Activated CD8-positive, alpha-beta T cell treated with anti-CD3 and anti-CD28 coated beads, Interleukin-2, amount 10 ng/mL, durations not matched to agents 7 days and 5 days (primary cell): ENCODE data around the gene RPAP2. TPM values are rescaled to one million over a fixed set of nuclear protein-coding genes. Genes with fewer than 3 reads are reported as not detected.
A peak's percentile ranks its signal among the peaks of the same experiment; 100 is the strongest.
"Not testable (repeated sequence)": the region's sequence is repeated elsewhere in the genome, so short reads cannot be mapped to it uniquely, and the experiment has no call there.

Experiments
- ATAC-seq: fragments of 150-1000 bp; cut with Tn5 transposase; one replicate; pipeline ENCODE4 v1.10.0; 2021; ENCODE audit warnings: moderate library complexity
- CTCF ChIA-PET: fragments of 350-600 bp; sonication (Branson Sonifier 250); formaldehyde crosslinking; loops from one replicate; lab custom pipeline; 2021; ENCODE audit warnings: antibody characterized with exemption; lab: Charles Lee
- POLR2A ChIA-PET: fragments of 350-600 bp; sonication (Branson Sonifier 250); formaldehyde crosslinking; loops from one replicate; lab custom pipeline; 2021; ENCODE audit warnings: antibody characterized with exemption; lab: Charles Lee
- DNase-seq: peaks from one replicate; pipeline ENCODE4 v3.0.0-alpha.2; 2020
- H3K27ac Mint-ChIP-seq: one replicate; pipeline ENCODE4 v1.8.0; 2021; ENCODE audit warnings: mild to moderate bottlenecking, mixed read lengths
- H3K27me3 Mint-ChIP-seq: one replicate; pipeline ENCODE4 v1.8.0; 2021; ENCODE audit warnings: low read depth, mixed read lengths
- H3K36me3 Mint-ChIP-seq: one replicate; pipeline ENCODE4 v1.8.0; 2021; ENCODE audit warnings: low read depth, mixed read lengths
- H3K4me1 Mint-ChIP-seq: one replicate; pipeline ENCODE4 v1.8.0; 2021; ENCODE audit warnings: low read depth, mixed read lengths
- H3K4me3 Mint-ChIP-seq: one replicate; pipeline ENCODE4 v1.8.0; 2021; ENCODE audit warnings: mild to moderate bottlenecking, mixed read lengths
- H3K9me3 Mint-ChIP-seq: one replicate; pipeline ENCODE4 v1.8.0; 2022; ENCODE audit warnings: mixed read lengths; ENCODE audit not compliant: insufficient read depth
- total RNA-seq, 2 experiments: library from RNA; stranded (reverse); gene quantifications; one replicate each; pipeline ENCODE4 v1.2.3, GENCODE V29; 2021

Gene RPAP2
- 10 to 100 TPM; 32.9 to 36.2 TPM for total RNA-seq

DNA sequence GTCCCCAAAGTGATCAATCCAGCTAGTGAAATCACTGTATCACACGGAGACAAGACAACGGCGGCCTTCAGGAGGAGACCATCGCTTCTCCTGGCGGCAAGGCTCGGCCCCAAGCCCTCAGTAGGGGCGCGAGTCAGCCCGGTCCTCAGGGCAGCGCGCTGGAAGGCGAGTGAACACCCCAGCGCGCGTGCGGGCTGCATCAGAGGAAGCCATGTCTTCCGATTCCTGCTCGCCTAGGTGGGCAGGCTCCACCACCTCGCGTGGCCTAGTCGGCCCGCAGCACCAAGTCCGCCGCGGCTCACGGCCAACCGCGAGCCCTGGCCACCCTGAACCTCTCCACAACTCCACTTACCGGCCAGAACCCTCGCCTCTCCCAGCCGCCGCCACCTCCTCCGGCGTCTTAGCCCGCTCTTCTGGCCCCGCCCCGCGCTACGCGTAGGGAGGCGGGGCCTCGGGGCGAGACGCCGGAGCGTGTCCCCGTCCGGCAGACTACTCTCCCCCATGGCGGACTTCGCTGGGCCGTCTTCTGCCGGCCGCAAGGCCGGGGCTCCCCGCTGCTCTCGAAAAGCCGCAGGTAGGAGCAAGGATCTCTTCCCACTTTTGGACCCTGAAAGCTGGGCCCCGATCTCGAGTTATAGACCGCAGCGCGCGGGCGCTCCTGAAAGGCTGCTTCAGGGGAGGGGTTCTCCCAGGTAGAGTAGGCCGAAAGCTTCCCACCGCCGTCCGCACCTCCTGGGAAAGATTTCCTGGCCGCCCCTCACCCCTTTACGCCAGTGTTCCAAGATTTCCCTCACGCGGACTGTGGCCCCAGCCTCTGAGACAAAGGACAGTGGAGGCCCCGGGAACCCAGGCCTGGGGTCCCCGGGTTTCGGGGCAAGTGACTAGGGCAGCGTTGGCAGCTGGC is at the start of gene RPAP2, which contains the start of gene GLMN:
TSS of gene RPAP2 (plus strand) at position 487 of the 904 bp plus-strand sequence. CDS start at position 502, 15 bp downstream.
TSS of gene GLMN (minus strand) at position 415 of the 904 bp plus-strand sequence. CDS start 988 bp downstream, outside the sequence.
- Mint-ChIP-seq H3K4me3 (peak within 1 kb of the TSS; percentile 94), H3K27me3 (no peaks in the 10 kb centered on the region), H3K4me1 (peaks cover 40% of the 10 kb centered on the region)

DNA sequence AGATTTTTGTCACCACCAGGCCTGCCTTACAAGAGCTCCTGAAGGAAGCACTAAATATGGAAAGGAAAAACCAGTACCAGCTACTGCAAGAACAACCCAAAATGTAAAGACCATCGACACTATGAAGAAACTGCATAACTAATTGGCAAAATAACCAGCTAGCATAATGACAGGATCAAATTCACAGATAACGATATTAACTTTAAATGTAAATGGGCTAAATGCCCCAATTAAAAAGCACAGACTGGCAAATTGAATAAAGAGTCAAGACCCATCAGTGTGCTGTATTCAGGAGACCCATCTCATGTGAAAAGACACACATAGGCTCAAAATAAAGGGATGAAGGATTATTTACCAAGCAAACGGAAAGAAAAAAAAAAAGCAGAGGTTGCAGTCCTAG is 44.1 kb upstream of the RPAP2 start:
- H3K4me3 Mint-ChIP-seq, ATAC-seq, H3K27ac Mint-ChIP-seq, POLR2A ChIA-PET, H3K9me3 Mint-ChIP-seq, DNase-seq, H3K4me1 Mint-ChIP-seq, H3K27me3 Mint-ChIP-seq: not testable (repeated sequence)
- CTCF ChIA-PET: interaction anchor here (0.9 kb wide), 1 partner anchor 13 kb away, joined by 3 read pairs; no protein-coding TSS in a partner anchor
- H3K36me3 Mint-ChIP-seq: peaks cover 69% of the 10 kb centered on the region

More for the DNA sequence above, at the start of gene RPAP2, which contains the start of gene GLMN:
- ChIA-PET CTCF (interaction anchor here (0.8 to 2.3 kb wide), 11 partner anchors 8 to 533 kb away, joined by 3 to 7 read pairs (median 3); partner anchors contain the start of genes GFI1 and RPL5), POLR2A (interaction anchor here (0.6 to 1.0 kb wide), 6 partner anchors 12 to 321 kb away, joined by 3 to 5 read pairs (median 3); no protein-coding TSS in a partner anchor)
- H3K36me3 Mint-ChIP-seq: peaks cover 39% of the 10 kb centered on the region
- ATAC-seq: peak; percentile 99
- no peaks in the 10 kb centered on the region for H3K9me3 Mint-ChIP-seq
- peak within 1 kb of the TSS; percentile 98 for H3K27ac Mint-ChIP-seq
- peak; percentile 77 for DNase-seq

GRCh38 chr1:92259350-92259749 is 39.5 kb upstream of the RPAP2 start:
- Mint-ChIP-seq H3K27ac (no peak overlapping the region), H3K36me3 (peaks cover 87% of the 10 kb centered on the region), H3K4me3 (no peak overlapping the region), H3K27me3 (no peaks in the 10 kb centered on the region), H3K4me1 (peaks cover 2% of the 10 kb centered on the region), H3K9me3 (no peaks in the 10 kb centered on the region)
- no peak for DNase-seq
- no peak for ATAC-seq
- ChIA-PET POLR2A (no interaction called here), CTCF (no interaction called here)

- CTCF ChIA-PET: no interaction called here
- DNase-seq: no peak
- no peaks in the 10 kb centered on the region for H3K27me3 Mint-ChIP-seq
- H3K4me1 Mint-ChIP-seq: no peaks in the 10 kb centered on the region
- H3K4me3 Mint-ChIP-seq: no peak overlapping the region
- no peak overlapping the region for H3K27ac Mint-ChIP-seq
- H3K9me3 Mint-ChIP-seq: no peaks in the 10 kb centered on the region
- H3K36me3 Mint-ChIP-seq: peaks cover 69% of the 10 kb centered on the region
- POLR2A ChIA-PET: interaction anchor here (0.6 kb wide), 1 partner anchor 744 kb away, joined by 3 read pairs; no protein-coding TSS in a partner anchor
- ATAC-seq: no peak
These were observed 36.3 kb upstream of the RPAP2 start for GRCh38 chr1:92262516-92262915.

DNA sequence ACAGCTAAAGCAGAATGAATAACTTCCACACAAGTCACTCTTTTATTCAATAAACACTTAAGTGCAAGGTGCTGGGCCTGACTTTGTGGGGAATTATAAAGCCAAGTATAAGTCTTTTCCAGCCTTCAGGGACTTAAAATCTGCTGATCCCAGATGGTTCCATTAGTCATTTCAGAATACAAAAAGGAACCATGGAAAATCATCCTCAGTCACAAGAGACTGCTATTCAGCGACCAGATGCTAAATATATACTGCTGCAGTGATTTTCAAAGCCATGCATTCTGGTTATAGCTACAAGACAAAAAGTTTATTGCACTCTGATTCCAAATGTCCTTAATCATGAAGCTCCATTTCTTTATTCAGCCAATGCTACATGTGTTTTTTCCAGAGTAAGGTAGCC is 25.8 kb upstream of the RPAP2 start:
- no peaks in the 10 kb centered on the region for H3K4me1 Mint-ChIP-seq
- H3K4me3 Mint-ChIP-seq: no peak overlapping the region
- H3K9me3 Mint-ChIP-seq: no peaks in the 10 kb centered on the region
- peaks cover 36% of the 10 kb centered on the region for H3K36me3 Mint-ChIP-seq
- ChIA-PET POLR2A (interaction anchor here (0.6 to 0.7 kb wide), 2 partner anchors 10 to 320 kb away, joined by 3 to 5 read pairs; no protein-coding TSS in a partner anchor), CTCF (interaction anchor here (1.2 to 1.7 kb wide), 2 partner anchors 18 to 275 kb away, joined by 4 read pairs; no protein-coding TSS in a partner anchor)
- no peaks in the 10 kb centered on the region for H3K27me3 Mint-ChIP-seq
- H3K27ac Mint-ChIP-seq: no peak overlapping the region
- DNase-seq (no peak), ATAC-seq (no peak)

GRCh38 chr1:92274939-92275338 is 23.9 kb upstream of the RPAP2 start:
- ChIA-PET CTCF (interaction anchor here (1.7 kb wide), 1 partner anchor 277 kb away, joined by 4 read pairs; no protein-coding TSS in a partner anchor), POLR2A (no interaction called here)
- Mint-ChIP-seq H3K27me3 (no peaks in the 10 kb centered on the region), H3K4me1 (no peaks in the 10 kb centered on the region), H3K9me3 (no peaks in the 10 kb centered on the region), H3K36me3 (peaks cover 46% of the 10 kb centered on the region), H3K27ac (no peak overlapping the region), H3K4me3 (no peak overlapping the region)
- no peak for ATAC-seq
- DNase-seq: no peak

DNA sequence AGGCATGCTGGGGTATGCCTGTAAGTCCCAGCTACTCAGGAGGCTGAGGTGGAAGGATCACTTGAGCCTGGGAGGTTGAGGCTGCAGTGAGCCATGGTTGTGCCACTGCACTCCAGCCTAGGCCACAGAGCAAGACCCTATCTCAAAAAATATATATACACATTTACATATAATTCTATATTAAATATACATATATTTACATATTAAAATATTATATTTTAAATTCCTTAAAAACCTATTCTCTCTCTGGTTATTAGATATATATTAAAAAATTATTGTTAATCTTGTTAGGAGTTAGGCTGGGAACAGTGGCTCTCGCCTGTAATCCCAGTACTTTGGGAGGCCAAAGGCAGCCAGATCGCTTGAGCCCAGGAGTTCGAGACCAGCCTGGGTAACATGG is 22.8 kb upstream of the RPAP2 start:
- ATAC-seq (no peak), DNase-seq (no peak)
- ChIA-PET CTCF (no interaction called here), POLR2A (no interaction called here)
- Mint-ChIP-seq H3K9me3 (no peaks in the 10 kb centered on the region), H3K4me3 (no peak overlapping the region), H3K27me3 (no peaks in the 10 kb centered on the region), H3K27ac (no peak overlapping the region), H3K4me1 (peaks cover 2% of the 10 kb centered on the region), H3K36me3 (peaks cover 57% of the 10 kb centered on the region)

DNA sequence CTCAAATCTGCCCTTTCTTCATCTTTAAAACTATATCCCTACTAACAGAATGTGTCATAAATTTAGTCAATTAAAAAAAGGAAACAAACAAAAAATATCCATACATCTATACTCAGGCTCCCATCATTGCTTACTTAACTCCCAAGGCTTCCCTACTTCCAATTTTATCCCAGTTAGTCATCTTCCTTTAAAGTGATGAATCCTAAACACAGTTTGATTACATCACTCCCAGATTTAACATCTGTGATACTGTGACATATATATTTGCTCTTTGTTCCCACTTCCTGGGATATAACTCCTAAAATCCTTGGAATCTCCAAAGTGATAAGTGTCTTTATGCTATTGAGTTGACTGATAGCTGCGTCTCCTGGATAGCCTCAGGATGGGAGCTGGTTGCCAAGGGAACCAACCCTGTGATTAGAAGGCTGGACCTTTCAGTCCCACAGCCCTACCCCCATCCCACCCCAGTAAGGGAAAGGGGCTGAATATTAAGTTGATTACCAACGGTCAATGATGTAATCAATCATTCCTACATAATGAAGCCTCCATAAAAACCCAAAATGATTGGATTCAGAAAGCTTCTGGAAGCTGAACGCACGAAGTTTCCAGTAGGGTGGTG is 21.6 kb upstream of the RPAP2 start:
- H3K4me3 Mint-ChIP-seq: no peak overlapping the region
- POLR2A ChIA-PET: no interaction called here

DNA sequence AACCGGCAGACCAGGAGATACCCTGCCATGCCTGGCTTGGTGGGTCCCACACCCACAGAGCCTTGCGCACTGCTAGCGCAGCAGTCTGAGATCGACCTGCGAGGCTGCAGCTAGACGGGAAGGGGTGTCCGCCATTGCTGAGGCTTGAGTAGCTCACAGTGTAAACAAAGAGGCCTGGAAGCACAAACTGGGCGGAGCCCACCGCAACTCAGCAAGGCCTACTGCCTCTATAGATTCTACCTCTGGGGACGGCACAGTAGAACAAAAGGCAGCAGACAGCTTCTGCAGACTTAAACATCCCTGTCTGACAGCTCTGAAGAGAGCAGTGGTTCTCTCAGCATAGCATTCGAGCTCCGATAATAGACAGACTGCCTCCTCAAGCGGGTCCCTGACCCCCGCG is 19.1 kb upstream of the RPAP2 start:
- H3K27me3 Mint-ChIP-seq, H3K4me3 Mint-ChIP-seq, H3K27ac Mint-ChIP-seq, H3K9me3 Mint-ChIP-seq, ATAC-seq, POLR2A ChIA-PET, DNase-seq: not testable (repeated sequence)
- Mint-ChIP-seq H3K36me3 (peaks cover 77% of the 10 kb centered on the region), H3K4me1 (peaks cover 10% of the 10 kb centered on the region)
- CTCF ChIA-PET: interaction anchor here (1.1 kb wide), 1 partner anchor 8 kb away, joined by 3 read pairs; no protein-coding TSS in a partner anchor

More for the DNA sequence above, 21.6 kb upstream of the RPAP2 start:
- CTCF ChIA-PET: no interaction called here
- H3K27ac Mint-ChIP-seq: no peak overlapping the region
- peaks cover 10% of the 10 kb centered on the region for H3K4me1 Mint-ChIP-seq
- DNase-seq (no peak), ATAC-seq (no peak)
- no peaks in the 10 kb centered on the region for H3K9me3 Mint-ChIP-seq
- H3K27me3 Mint-ChIP-seq: no peaks in the 10 kb centered on the region
- H3K36me3 Mint-ChIP-seq: peaks cover 64% of the 10 kb centered on the region

DNA sequence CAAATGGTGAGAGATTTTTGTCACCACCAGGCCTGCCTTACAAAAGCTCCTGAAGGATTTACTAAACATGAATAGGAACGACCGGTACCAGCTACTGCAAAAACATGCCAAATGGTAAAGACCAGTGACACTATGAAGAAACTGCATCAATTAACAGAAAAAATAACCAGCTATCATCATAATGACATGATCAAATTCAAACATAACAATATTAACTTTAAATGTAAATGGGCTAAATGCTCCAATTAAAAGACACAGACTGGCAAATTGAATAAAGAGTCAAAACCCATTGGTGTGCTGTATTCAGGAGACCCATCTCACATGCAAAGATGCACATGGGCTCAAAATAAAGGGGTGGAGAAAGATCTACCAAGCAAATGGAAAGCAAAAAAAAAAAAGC is 17.4 kb upstream of the RPAP2 start:
- DNase-seq, ATAC-seq, POLR2A ChIA-PET, H3K4me3 Mint-ChIP-seq, H3K27ac Mint-ChIP-seq, H3K9me3 Mint-ChIP-seq, H3K27me3 Mint-ChIP-seq: not testable (repeated sequence)
- CTCF ChIA-PET: interaction anchor here (1.6 kb wide), 1 partner anchor 10 kb away, joined by 5 read pairs; no protein-coding TSS in a partner anchor
- Mint-ChIP-seq H3K4me1 (peaks cover 10% of the 10 kb centered on the region), H3K36me3 (peaks cover 85% of the 10 kb centered on the region)

DNA sequence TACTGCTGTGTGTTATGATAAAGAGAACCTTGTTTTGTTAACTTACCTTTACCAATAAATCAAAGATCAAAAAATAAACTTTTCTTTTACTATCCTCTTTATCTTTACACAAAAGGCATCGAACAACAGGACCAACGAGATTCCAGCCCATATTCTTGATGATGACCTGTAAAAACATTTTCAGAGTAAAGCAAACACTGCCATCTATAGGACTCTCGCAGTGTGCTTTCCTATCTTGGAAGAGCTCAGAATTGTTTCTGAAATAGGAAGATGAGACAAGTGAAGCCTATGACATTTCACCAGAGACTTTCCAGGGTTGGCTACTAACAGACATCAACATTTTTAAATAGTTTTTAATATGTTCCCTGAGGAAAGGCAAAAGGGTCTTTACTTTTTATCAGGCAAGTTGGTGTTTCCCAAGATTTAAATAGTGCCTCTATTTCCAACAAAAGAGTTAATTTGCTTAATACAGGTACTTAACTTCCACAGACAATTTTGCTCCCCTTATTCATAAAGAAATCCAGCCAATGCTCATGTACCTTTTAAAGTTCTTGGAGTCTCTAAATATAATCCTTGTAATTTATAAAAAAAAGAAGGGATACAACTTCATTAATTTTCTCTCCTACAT is 7.4 kb upstream of the RPAP2 start:
- DNase-seq (no peak), ATAC-seq (no peak)
- Mint-ChIP-seq H3K9me3 (no peaks in the 10 kb centered on the region), H3K27me3 (no peaks in the 10 kb centered on the region), H3K4me3 (no peak overlapping the region), H3K4me1 (peaks cover 18% of the 10 kb centered on the region), H3K27ac (no peak overlapping the region), H3K36me3 (peaks cover 48% of the 10 kb centered on the region)
- POLR2A ChIA-PET: no interaction called here
- CTCF ChIA-PET: interaction anchor here (0.6 to 2.1 kb wide), 22 partner anchors 9 to 818 kb away, joined by 3 to 46 read pairs (median 4); partner anchors contain the start of gene BTBD8
